Glomerular visceral epithelial cell (primary cell): ENCODE measurements around the gene TMEM218.
A peak's percentile ranks its signal among the peaks of the same experiment; 100 is the strongest.

Source experiments
- DNase-seq: peaks from one replicate; pipeline ENCODE4 v3.0.0-alpha.2; 2016; ENCODE audit errors: extremely low spot score

TMEM218 gene

GRCh38 chr11:125075900-125076317, 35.5 kb downstream of the TMEM218 start:
- no peak for DNase-seq

GRCh38 chr11:125075242-125075625, 36.2 kb downstream of the TMEM218 start:
- no peak for DNase-seq

- DNase-seq: no peak
These were observed 36.8 kb downstream of the TMEM218 start for GRCh38 chr11:125074511-125075241.

GRCh38 chr11:125073616-125074483, 37.6 kb downstream of the TMEM218 start:
- no peak for DNase-seq

GRCh38 chr11:125072961-125073590, 38.4 kb downstream of the TMEM218 start:
- no peak for DNase-seq

GRCh38 chr11:125072218-125072960, 39.0 kb downstream of the TMEM218 start:
- no peak for DNase-seq

- DNase-seq: no peak
These were observed 39.6 kb downstream of the TMEM218 start for GRCh38 chr11:125071846-125072217.

GRCh38 chr11:125071435-125071834, 40.0 kb downstream of the TMEM218 start:
- no peak for DNase-seq

GRCh38 chr11:125070699-125071254, 40.6 kb downstream of the TMEM218 start:
- peak; percentile 44 for DNase-seq

- DNase-seq: peak; percentile 67
These were observed 41.6 kb downstream of the TMEM218 start for GRCh38 chr11:125069796-125070195.

GRCh38 chr11:125069008-125069407, 42.4 kb downstream of the TMEM218 start:
- DNase-seq: no peak

- DNase-seq: no peak
These were observed 43.1 kb downstream of the TMEM218 start for GRCh38 chr11:125068368-125068767.

- DNase-seq: no peak
These were observed 47.4 kb downstream of the TMEM218 start for GRCh38 chr11:125064070-125064469.

GRCh38 chr11:125063429-125064043, 47.9 kb downstream of the TMEM218 start:
- no peak for DNase-seq

GRCh38 chr11:125062931-125063428, 48.4 kb downstream of the TMEM218 start, which contains the start of gene SLC37A2:
Gene SLC37A2 (plus strand): TSS chr11:125063305. CDS start chr11:125063368, 63 bp downstream.
- DNase-seq: peak; percentile 64

- no peak for DNase-seq
These were observed 49.1 kb downstream of the TMEM218 start for GRCh38 chr11:125062218-125062930.

- DNase-seq: no peak
These were observed 50.1 kb downstream of the TMEM218 start for GRCh38 chr11:125061281-125061680.

GRCh38 chr11:125057693-125058016, 53.8 kb downstream of the TMEM218 start:
- no peak for DNase-seq

GRCh38 chr11:125056931-125057692, 54.3 kb downstream of the TMEM218 start:
- no peak for DNase-seq
